ENCODE measurements around the gene ZNF652.

ZNF652 gene

GRCh38 chr17:49337884-49338283 lies 24.2 kb downstream of the ZNF652 start:
- TF ChIP-seq FOXM1 (IDR thresholded peaks at IDR 0.05; ENCODE audit: borderline replicate concordance, low read depth), result no peak
- no peak for TF ChIP-seq CREB1 (IDR thresholded peaks at IDR 0.05; ENCODE audit: low read depth)
- no peak for TF ChIP-seq TCF12 (IDR thresholded peaks at IDR 0.05; ENCODE audit: low read depth)
- TF ChIP-seq USF1 (IDR thresholded peaks at IDR 0.05), result no peak
- no peak for TF ChIP-seq MAX (IDR thresholded peaks at IDR 0.05)
- TF ChIP-seq EGR1 (IDR thresholded peaks at IDR 0.05), result no peak
- TF ChIP-seq NFIC (IDR thresholded peaks at IDR 0.05), result no peak
- TF ChIP-seq ZBTB7A (IDR thresholded peaks at IDR 0.05; ENCODE audit: low read depth), result no peak
- TF ChIP-seq CEBPB (IDR thresholded peaks at IDR 0.05), result no peak

- no peak for TF ChIP-seq ZBTB7A (IDR thresholded peaks at IDR 0.05; ENCODE audit: low read depth)
- TF ChIP-seq EGR1 (IDR thresholded peaks at IDR 0.05), result no peak
- no peak for TF ChIP-seq CREB1 (IDR thresholded peaks at IDR 0.05; ENCODE audit: low read depth)
- no peak for TF ChIP-seq YY1 (IDR thresholded peaks at IDR 0.05; ENCODE audit: low read depth)
- no peak for TF ChIP-seq NFIC (IDR thresholded peaks at IDR 0.05)
- no peak for TF ChIP-seq EP300 (IDR thresholded peaks at IDR 0.05; ENCODE audit: borderline replicate concordance)
- no peak for TF ChIP-seq FOXM1 (IDR thresholded peaks at IDR 0.05; ENCODE audit: borderline replicate concordance, low read depth)
- TF ChIP-seq TCF12 (IDR thresholded peaks at IDR 0.05; ENCODE audit: low read depth), result no peak
- no peak for TF ChIP-seq TEAD4 (IDR thresholded peaks at IDR 0.05)
- TF ChIP-seq USF1 (IDR thresholded peaks at IDR 0.05), result no peak
- TF ChIP-seq RAD21 (IDR thresholded peaks at IDR 0.05; ENCODE audit: low read depth), result no peak
- no peak for TF ChIP-seq MAX (IDR thresholded peaks at IDR 0.05)
- TF ChIP-seq TAF1 (IDR thresholded peaks at IDR 0.05; ENCODE audit: low read depth), result no peak
- no peak for TF ChIP-seq CEBPB (IDR thresholded peaks at IDR 0.05)
- no peak for TF ChIP-seq REST (IDR thresholded peaks at IDR 0.05; ENCODE audit: low read depth)
Measured at GRCh38 chr17:49334744-49335512, 27.1 kb downstream of the ZNF652 start.

- TF ChIP-seq CEBPB (IDR thresholded peaks at IDR 0.05), result no peak
- no peak for TF ChIP-seq CREB1 (IDR thresholded peaks at IDR 0.05; ENCODE audit: low read depth)
- TF ChIP-seq USF1 (IDR thresholded peaks at IDR 0.05), result no peak
- no peak for TF ChIP-seq EP300 (IDR thresholded peaks at IDR 0.05; ENCODE audit: borderline replicate concordance)
- no peak for TF ChIP-seq TEAD4 (IDR thresholded peaks at IDR 0.05)
- no peak for TF ChIP-seq YY1 (IDR thresholded peaks at IDR 0.05; ENCODE audit: low read depth)
- no peak for TF ChIP-seq FOXM1 (IDR thresholded peaks at IDR 0.05; ENCODE audit: borderline replicate concordance, low read depth)
- no peak for TF ChIP-seq REST (IDR thresholded peaks at IDR 0.05; ENCODE audit: low read depth)
- no peak for TF ChIP-seq MAX (IDR thresholded peaks at IDR 0.05)
- TF ChIP-seq ZBTB7A (IDR thresholded peaks at IDR 0.05; ENCODE audit: low read depth), result no peak
- TF ChIP-seq TCF12 (IDR thresholded peaks at IDR 0.05; ENCODE audit: low read depth), result no peak
- no peak for TF ChIP-seq TAF1 (IDR thresholded peaks at IDR 0.05; ENCODE audit: low read depth)
- no peak for TF ChIP-seq RAD21 (IDR thresholded peaks at IDR 0.05; ENCODE audit: low read depth)
- no peak for TF ChIP-seq NFIC (IDR thresholded peaks at IDR 0.05)
- no peak for TF ChIP-seq EGR1 (IDR thresholded peaks at IDR 0.05)
Measured at GRCh38 chr17:49333804-49334203, 28.2 kb downstream of the ZNF652 start.

GRCh38 chr17:49327835-49328784 lies 33.9 kb downstream of the ZNF652 start:
- TF ChIP-seq TAF1 (IDR thresholded peaks at IDR 0.05; ENCODE audit: low read depth) (no peak), USF1 (IDR thresholded peaks at IDR 0.05) (no peak)
